ENCODE measurements around the gene CDK6.

CDK6 gene

DNA sequence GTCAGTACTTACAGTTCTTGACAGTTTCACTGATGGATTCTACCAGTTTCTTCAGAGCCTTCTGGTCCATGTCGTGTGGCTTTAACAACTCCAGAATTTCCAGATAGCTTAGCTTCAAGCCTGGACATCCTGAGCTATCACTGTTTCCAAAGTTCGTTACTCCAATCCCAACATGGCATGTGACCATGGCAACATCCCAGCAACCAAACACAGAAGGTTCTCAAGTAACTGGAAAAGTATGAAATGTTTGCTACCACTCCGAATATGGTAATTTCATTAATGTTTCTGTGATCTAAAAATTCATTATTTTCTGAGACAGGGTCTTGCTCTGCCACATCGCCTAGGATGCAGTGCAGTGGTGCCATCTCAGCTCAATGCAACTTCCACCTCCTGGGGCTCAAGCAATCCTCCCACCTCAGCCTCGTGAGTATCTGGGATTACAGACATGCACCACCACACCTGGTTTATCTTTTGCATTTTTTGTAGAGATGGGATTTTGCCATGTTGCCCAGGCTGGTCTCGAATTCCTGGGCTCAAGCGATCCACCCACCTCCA, 278.5 kb downstream of the CDK6 start:
- DNase-seq = no peak

DNA sequence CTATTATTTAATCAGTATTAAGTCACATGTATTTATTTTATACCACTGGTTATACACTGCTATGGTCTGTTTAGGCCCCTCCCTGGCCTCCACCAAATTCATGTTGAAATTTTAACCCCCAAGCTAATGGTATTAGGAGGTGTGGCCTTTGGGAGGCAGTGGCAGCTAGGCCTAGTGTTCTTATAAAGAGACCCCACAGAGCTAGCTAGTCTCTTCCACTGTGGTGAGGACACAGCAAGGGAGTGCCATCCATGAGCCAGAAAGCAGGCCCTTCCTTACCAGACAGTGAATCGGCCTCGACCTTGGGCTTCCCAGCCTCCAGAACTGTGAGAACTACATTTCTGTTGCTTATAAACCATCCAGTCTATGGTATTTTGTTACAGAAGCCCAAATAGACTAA, 279.1 kb downstream of the CDK6 start:
- no peak for DNase-seq

All from GOT3 (cell line).